SK-N-SH (cell line): ENCODE measurements around the gene LSM14B. TPM values are rescaled to one million over a fixed set of nuclear protein-coding genes. Genes with fewer than 3 reads are reported as not detected.

ENCODE experiments used
- CTCF ChIA-PET: fragments of 300-600, 350-600 bp; formaldehyde crosslinking; extraction: SDS; loops from one replicate; lab custom pipeline; 2021; lab: Yijun Ruan, JAX
- POLR2A ChIA-PET: fragments of 350-600 bp; sonication (Branson Sonifier 250); formaldehyde crosslinking; extraction: SDS; loops from one replicate; lab custom pipeline; 2020; ENCODE audit warnings: antibody characterized with exemption, inconsistent platforms; lab: Yijun Ruan, JAX
- DNase-seq: peaks from one replicate; pipeline ENCODE4 v3.0.0; 2012
- H2AFZ ChIP-seq: fragments of 200-600 bp; sonication (generic); 2 replicates; pipeline ENCODE4 v1.8.1; 2016; ENCODE audit warnings: antibody characterized with exemption, mild to moderate bottlenecking, low read depth
- H3F3A ChIP-seq: fragments of 200-600 bp; sonication (generic); replicated peaks from 2 replicates; pipeline ENCODE3; 2016; ENCODE audit warnings: antibody characterized with exemption, mild to moderate bottlenecking; ENCODE audit not compliant: insufficient read depth
- H3K27ac ChIP-seq, 2 experiments: fragments of 200-500 bp in 1 of 2; fragments of 200-600 bp in 1 of 2; sonication (Bioruptor generic) in 1 of 2; sonication (generic), shearing (Covaris generic) in 1 of 2; 2 replicates each; pipeline versions ENCODE4 v1.5.1 to v1.6.1; 2014 to 2016; ENCODE audit warnings: low read depth in 2 of 2, inconsistent platforms in 1 of 2, low read length in 1 of 2, mild to moderate bottlenecking in 1 of 2, mixed read lengths in 1 of 2
- H3K27me3 ChIP-seq: fragments of 200-600 bp; sonication (generic), shearing (Covaris generic); 2 replicates; pipeline ENCODE4 v1.6.1; 2016; ENCODE audit warnings: mixed run types; ENCODE audit not compliant: insufficient read depth
- H3K36me3 ChIP-seq, 2 experiments: fragments of 200-500 bp in 1 of 2; fragments of 200-600 bp in 1 of 2; sonication (Bioruptor generic) in 1 of 2; sonication (generic) in 1 of 2; replicated peaks in 1 of 2; 2 replicates each; pipeline versions ENCODE3 to v1.5.1; 2014 to 2016; ENCODE audit warnings: low read length in 1 of 2, mild to moderate bottlenecking in 1 of 2; ENCODE audit not compliant: insufficient read depth in 2 of 2, control insufficient read depth in 1 of 2
- H3K4me1 ChIP-seq, 2 experiments: fragments of 200-500 bp in 1 of 2; fragments of 200-600 bp in 1 of 2; sonication (Bioruptor generic) in 1 of 2; sonication (generic), shearing (Covaris generic) in 1 of 2; 2 replicates each; pipeline versions ENCODE4 v1.5.1 to v1.6.1; 2014 to 2016; ENCODE audit warnings: low read depth in 1 of 2, low read length in 1 of 2, mixed run types in 1 of 2; ENCODE audit not compliant: insufficient read depth in 2 of 2, control insufficient read depth in 1 of 2
- H3K4me2 ChIP-seq: fragments of 200-600 bp; sonication (generic), shearing (Covaris generic); 2 replicates; pipeline ENCODE4 v1.6.1; 2017; ENCODE audit warnings: mixed run types
- H3K4me3 ChIP-seq, 2 experiments: fragments of 200-500 bp in 1 of 2; fragments of 200-600 bp in 1 of 2; sonication (Bioruptor generic) in 1 of 2; sonication (generic), shearing (Covaris generic) in 1 of 2; 2 replicates each; pipeline versions ENCODE4 v1.5.1 to v1.8.1; 2014 to 2016; ENCODE audit warnings: low read depth in 2 of 2, inconsistent platforms in 1 of 2, low read length in 1 of 2, mild to moderate bottlenecking in 1 of 2, mixed read lengths in 1 of 2, moderate library complexity in 1 of 2
- H3K79me2 ChIP-seq: fragments of 200-600 bp; sonication (generic); 2 replicates; pipeline ENCODE4 v1.8.1; 2017; ENCODE audit warnings: mild to moderate bottlenecking; ENCODE audit not compliant: insufficient read depth
- H3K9ac ChIP-seq: fragments of 200-600 bp; sonication (generic); 2 replicates; pipeline ENCODE4 v1.6.1; 2017; ENCODE audit warnings: mixed run types
- H3K9me2 ChIP-seq: fragments of 200-600 bp; sonication (generic); 2 replicates; pipeline ENCODE4 v1.6.1; 2017; ENCODE audit warnings: mixed run types
- H3K9me3 ChIP-seq: fragments of 200-600 bp; sonication (generic); 2 replicates; pipeline ENCODE4 v1.6.1; 2017; ENCODE audit warnings: mixed run types, mild to moderate bottlenecking, moderate library complexity
- H4K20me1 ChIP-seq: fragments of 200-600 bp; sonication (generic); 2 replicates; pipeline ENCODE4 v1.6.1; 2017; ENCODE audit warnings: mild to moderate bottlenecking, mixed run types; ENCODE audit not compliant: insufficient read depth
- EP300 ChIP-seq, 2 experiments: IDR thresholded peaks; 2 replicates each; pipeline versions ENCODE4 v1.4.0 to v1.6.1; 2012; ENCODE audit warnings: borderline replicate concordance in 1 of 2, low read depth in 1 of 2, low read length in 1 of 2
- FOSL2 ChIP-seq: IDR thresholded peaks from 2 replicates; pipeline ENCODE4 v1.4.0; 2012; ENCODE audit warnings: low read depth, mild to moderate bottlenecking, moderate library complexity, borderline replicate concordance
- FOXJ3 ChIP-seq: sonication (generic); formaldehyde crosslinking; IDR thresholded peaks from 2 replicates; pipeline ENCODE4 v1.5.1; 2020; ENCODE audit warnings: mild to moderate bottlenecking, missing genetic modification reagents
- GATA2 ChIP-seq: sonication (generic); formaldehyde crosslinking; IDR thresholded peaks from 2 replicates; pipeline ENCODE4 v1.5.0; 2020; ENCODE audit warnings: mild to moderate bottlenecking, missing genetic modification reagents
- NRF1 ChIP-seq: IDR thresholded peaks from 2 replicates; pipeline ENCODE4 v1.6.1; 2012; ENCODE audit warnings: low read depth, mild to moderate bottlenecking, low read length
- POLR2AphosphoS5 ChIP-seq: IDR thresholded peaks from 2 replicates; pipeline ENCODE4 v1.6.1; 2012; ENCODE audit warnings: low read depth, low read length
- RAD21 ChIP-seq: IDR thresholded peaks from 2 replicates; pipeline ENCODE4 v1.6.1; 2012; ENCODE audit warnings: mild to moderate bottlenecking, low read length
- RCOR1 ChIP-seq: fragments of 150-350 bp; IDR thresholded peaks from 2 replicates; pipeline ENCODE4 v1.6.1; 2017; ENCODE audit warnings: antibody characterized with exemption, low read length
- RFX5 ChIP-seq: IDR thresholded peaks from 2 replicates; pipeline ENCODE4 v1.6.1; 2012; ENCODE audit warnings: mild to moderate bottlenecking, improper control_type of control experiment, low read length
- RXRA ChIP-seq: IDR thresholded peaks from 2 replicates; pipeline ENCODE4 v1.4.0; 2012; ENCODE audit warnings: low read depth, mild to moderate bottlenecking, borderline replicate concordance
- WGBS: methylation state at CpG from one replicate; pipeline ENCODE4 v1.1.6; 2017; ENCODE audit warnings: low lambda C conversion rate; 5-methylcytosine and 5-hydroxymethylcytosine counted together
- polyA plus RNA-seq, 3 experiments: library from polyadenylated mRNA; depleted of rRNA; stranded (reverse); fragments of >200 nt; gene quantifications; 2 replicates each; pipeline ENCODE4 v1.2.3, GENCODE V29; 2012
- TF ChIP-seq, protein P1 (sequence below): fragments of 150-350 bp; IDR thresholded peaks from 2 replicates; pipeline ENCODE4 v1.6.1; 2016; ENCODE audit warnings: mild to moderate bottlenecking, low read depth, low read length
- TF ChIP-seq, protein P2 (sequence below): IDR thresholded peaks from 2 replicates; pipeline ENCODE4 v1.6.1; 2012; ENCODE audit warnings: mild to moderate bottlenecking, low read depth, low read length, moderate library complexity
- TF ChIP-seq, protein P3 (sequence below): IDR thresholded peaks from 2 replicates; pipeline ENCODE4; 2012

LSM14B gene
- polyA plus RNA-seq, 1 of the 3 experiments (the other 2 are of a cell fraction): 64.6 TPM

DNA sequence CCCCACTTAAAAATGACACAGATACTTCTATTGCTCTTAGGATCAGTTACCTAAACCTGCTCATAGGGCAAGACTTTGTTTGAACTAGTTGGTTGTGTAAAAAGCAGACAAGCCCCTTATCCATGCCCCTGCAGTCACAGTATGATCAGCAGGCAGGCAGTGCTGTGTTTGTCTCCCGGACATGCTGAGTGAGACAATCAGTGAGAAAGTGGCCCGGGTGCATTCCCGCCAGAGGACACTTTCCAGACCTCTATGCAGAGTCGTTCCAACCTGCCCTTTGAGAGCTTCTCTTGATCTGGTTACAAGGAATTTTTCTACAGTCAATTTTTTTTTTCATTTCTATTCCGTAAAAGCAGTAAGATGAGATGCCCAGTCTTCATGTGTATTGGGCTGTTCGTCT, 6.2 kb downstream of the LSM14B start:
- ChIA-PET POLR2A (no interaction called here), CTCF (interaction anchor here (1.6 to 6.2 kb wide), 5 partner anchors 9 to 118 kb away, joined by 3 to 44 read pairs (median 7); no protein-coding TSS in a partner anchor)
- no peaks in the 10 kb centered on the region for H3K9me2 ChIP-seq
- no peaks in the 10 kb centered on the region for H3F3A ChIP-seq
- no peak overlapping the region for H2AFZ ChIP-seq
- H3K4me1 ChIP-seq: peaks cover 9 to 12% of the 10 kb centered on the region in 2 experiments; a peak in 3 of 4 replicates
- H3K4me3 ChIP-seq: no peak overlapping the region
- peaks cover 56% of the 10 kb centered on the region for H3K79me2 ChIP-seq
- no peaks in the 10 kb centered on the region for H3K27me3 ChIP-seq
- no peak for DNase-seq
- H3K27ac ChIP-seq: no peak overlapping the region
- peaks cover 37% of the 10 kb centered on the region for H4K20me1 ChIP-seq
- WGBS: 84% methylated on average over 6 of the region's 6 CpGs
- H3K9ac ChIP-seq: no peak overlapping the region
- H3K9me3 ChIP-seq: no peaks in the 10 kb centered on the region
- no peak overlapping the region for H3K4me2 ChIP-seq
- TF ChIP-seq FOSL2 (no peak), NRF1 (no peak), POLR2AphosphoS5 (no peak), RXRA (no peak), GATA2 (CRISPR knock-in tag) (no peak), RFX5 (no peak), EP300 (IDR thresholded peaks at IDR 0.05; ENCODE audit: borderline replicate concordance in 1 of 2, low read depth in 1 of 2, low read length in 1 of 2) (no peak), FOXJ3 (CRISPR knock-in tag) (no peak), RAD21 (no peak), RCOR1 (no peak)
- TF ChIP-seq, protein P1, sequence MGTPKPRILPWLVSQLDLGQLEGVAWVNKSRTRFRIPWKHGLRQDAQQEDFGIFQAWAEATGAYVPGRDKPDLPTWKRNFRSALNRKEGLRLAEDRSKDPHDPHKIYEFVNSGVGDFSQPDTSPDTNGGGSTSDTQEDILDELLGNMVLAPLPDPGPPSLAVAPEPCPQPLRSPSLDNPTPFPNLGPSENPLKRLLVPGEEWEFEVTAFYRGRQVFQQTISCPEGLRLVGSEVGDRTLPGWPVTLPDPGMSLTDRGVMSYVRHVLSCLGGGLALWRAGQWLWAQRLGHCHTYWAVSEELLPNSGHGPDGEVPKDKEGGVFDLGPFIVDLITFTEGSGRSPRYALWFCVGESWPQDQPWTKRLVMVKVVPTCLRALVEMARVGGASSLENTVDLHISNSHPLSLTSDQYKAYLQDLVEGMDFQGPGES: no peak
- TF ChIP-seq, protein P2, sequence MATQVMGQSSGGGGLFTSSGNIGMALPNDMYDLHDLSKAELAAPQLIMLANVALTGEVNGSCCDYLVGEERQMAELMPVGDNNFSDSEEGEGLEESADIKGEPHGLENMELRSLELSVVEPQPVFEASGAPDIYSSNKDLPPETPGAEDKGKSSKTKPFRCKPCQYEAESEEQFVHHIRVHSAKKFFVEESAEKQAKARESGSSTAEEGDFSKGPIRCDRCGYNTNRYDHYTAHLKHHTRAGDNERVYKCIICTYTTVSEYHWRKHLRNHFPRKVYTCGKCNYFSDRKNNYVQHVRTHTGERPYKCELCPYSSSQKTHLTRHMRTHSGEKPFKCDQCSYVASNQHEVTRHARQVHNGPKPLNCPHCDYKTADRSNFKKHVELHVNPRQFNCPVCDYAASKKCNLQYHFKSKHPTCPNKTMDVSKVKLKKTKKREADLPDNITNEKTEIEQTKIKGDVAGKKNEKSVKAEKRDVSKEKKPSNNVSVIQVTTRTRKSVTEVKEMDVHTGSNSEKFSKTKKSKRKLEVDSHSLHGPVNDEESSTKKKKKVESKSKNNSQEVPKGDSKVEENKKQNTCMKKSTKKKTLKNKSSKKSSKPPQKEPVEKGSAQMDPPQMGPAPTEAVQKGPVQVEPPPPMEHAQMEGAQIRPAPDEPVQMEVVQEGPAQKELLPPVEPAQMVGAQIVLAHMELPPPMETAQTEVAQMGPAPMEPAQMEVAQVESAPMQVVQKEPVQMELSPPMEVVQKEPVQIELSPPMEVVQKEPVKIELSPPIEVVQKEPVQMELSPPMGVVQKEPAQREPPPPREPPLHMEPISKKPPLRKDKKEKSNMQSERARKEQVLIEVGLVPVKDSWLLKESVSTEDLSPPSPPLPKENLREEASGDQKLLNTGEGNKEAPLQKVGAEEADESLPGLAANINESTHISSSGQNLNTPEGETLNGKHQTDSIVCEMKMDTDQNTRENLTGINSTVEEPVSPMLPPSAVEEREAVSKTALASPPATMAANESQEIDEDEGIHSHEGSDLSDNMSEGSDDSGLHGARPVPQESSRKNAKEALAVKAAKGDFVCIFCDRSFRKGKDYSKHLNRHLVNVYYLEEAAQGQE: no peak
- TF ChIP-seq, protein P3, sequence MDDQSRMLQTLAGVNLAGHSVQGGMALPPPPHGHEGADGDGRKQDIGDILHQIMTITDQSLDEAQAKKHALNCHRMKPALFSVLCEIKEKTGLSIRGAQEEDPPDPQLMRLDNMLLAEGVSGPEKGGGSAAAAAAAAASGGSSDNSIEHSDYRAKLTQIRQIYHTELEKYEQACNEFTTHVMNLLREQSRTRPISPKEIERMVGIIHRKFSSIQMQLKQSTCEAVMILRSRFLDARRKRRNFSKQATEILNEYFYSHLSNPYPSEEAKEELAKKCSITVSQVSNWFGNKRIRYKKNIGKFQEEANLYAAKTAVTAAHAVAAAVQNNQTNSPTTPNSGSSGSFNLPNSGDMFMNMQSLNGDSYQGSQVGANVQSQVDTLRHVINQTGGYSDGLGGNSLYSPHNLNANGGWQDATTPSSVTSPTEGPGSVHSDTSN: no peak
- H3K36me3 ChIP-seq: peaks cover 38 to 84% of the 10 kb centered on the region in 2 experiments
